IPS-18a (cell line): ENCODE measurements around the gene CCDC27.

Source experiments
- H3K27ac ChIP-seq: one replicate; pipeline ENCODE4 v1.5.1; 2013; ENCODE audit warnings: low read length
- H3K27me3 ChIP-seq: one replicate; pipeline ENCODE4 v1.6.1; 2013; ENCODE audit warnings: mild to moderate bottlenecking, low read length; ENCODE audit not compliant: control insufficient read depth, insufficient read depth
- H3K36me3 ChIP-seq: one replicate; pipeline ENCODE4 v1.6.1; 2013; ENCODE audit warnings: low read depth, low read length; ENCODE audit not compliant: control insufficient read depth
- H3K4me1 ChIP-seq: one replicate; pipeline ENCODE4 v1.6.1; 2013; ENCODE audit warnings: low read depth, low read length; ENCODE audit not compliant: control insufficient read depth
- H3K4me3 ChIP-seq: one replicate; pipeline ENCODE4 v1.5.1; 2013; ENCODE audit warnings: low read length
- H3K9ac ChIP-seq: one replicate; pipeline ENCODE4 v1.6.1; 2013; ENCODE audit warnings: mild to moderate bottlenecking, low read length, moderate library complexity
- H3K9me3 ChIP-seq: one replicate; pipeline ENCODE4 v1.6.1; 2013; ENCODE audit warnings: low read depth, low read length; ENCODE audit not compliant: control insufficient read depth

CCDC27 gene

GRCh38 chr1:3733094-3733882, 19.0 kb upstream of the CCDC27 start:
- no peak overlapping the region for H3K9ac ChIP-seq
- H3K36me3 ChIP-seq = peaks cover 24% of the 10 kb centered on the region
- no peaks in the 10 kb centered on the region for H3K27me3 ChIP-seq
- peaks cover 5% of the 10 kb centered on the region for H3K4me1 ChIP-seq
- H3K9me3 ChIP-seq = no peaks in the 10 kb centered on the region
- H3K4me3 ChIP-seq = peak overlapping the region; percentile 35
- no peak overlapping the region for H3K27ac ChIP-seq

- H3K27me3 ChIP-seq = no peaks in the 10 kb centered on the region
- H3K9ac ChIP-seq = no peak overlapping the region
- H3K36me3 ChIP-seq = peaks cover 32% of the 10 kb centered on the region
- no peak overlapping the region for H3K27ac ChIP-seq
- peaks cover 5% of the 10 kb centered on the region for H3K4me1 ChIP-seq
- H3K9me3 ChIP-seq = no peaks in the 10 kb centered on the region
- no peak overlapping the region for H3K4me3 ChIP-seq
Measured at GRCh38 chr1:3733883-3734589, 18.2 kb upstream of the CCDC27 start.

- Histone ChIP-seq H3K9ac (no peak overlapping the region), H3K9me3 (no peaks in the 10 kb centered on the region), H3K4me3 (no peak overlapping the region), H3K36me3 (peaks cover 38% of the 10 kb centered on the region), H3K27ac (no peak overlapping the region), H3K27me3 (no peaks in the 10 kb centered on the region), H3K4me1 (peaks cover 5% of the 10 kb centered on the region)
Measured at GRCh38 chr1:3734602-3735001, 17.6 kb upstream of the CCDC27 start.

GRCh38 chr1:3735027-3735681, 17.1 kb upstream of the CCDC27 start:
- Histone ChIP-seq H3K4me1 (peaks cover 5% of the 10 kb centered on the region), H3K9me3 (no peaks in the 10 kb centered on the region), H3K27me3 (no peaks in the 10 kb centered on the region), H3K4me3 (no peak overlapping the region), H3K36me3 (peaks cover 43% of the 10 kb centered on the region), H3K9ac (no peak overlapping the region), H3K27ac (no peak overlapping the region)

GRCh38 chr1:3735688-3736087, 16.6 kb upstream of the CCDC27 start:
- no peak overlapping the region for H3K4me3 ChIP-seq
- H3K27me3 ChIP-seq = no peaks in the 10 kb centered on the region
- peaks cover 44% of the 10 kb centered on the region for H3K36me3 ChIP-seq
- H3K9ac ChIP-seq = no peak overlapping the region
- H3K4me1 ChIP-seq = peaks cover 5% of the 10 kb centered on the region
- H3K27ac ChIP-seq = no peak overlapping the region
- H3K9me3 ChIP-seq = no peaks in the 10 kb centered on the region

- Histone ChIP-seq H3K27me3 (no peaks in the 10 kb centered on the region), H3K9me3 (no peaks in the 10 kb centered on the region), H3K36me3 (peaks cover 44% of the 10 kb centered on the region), H3K9ac (no peak overlapping the region), H3K4me3 (no peak overlapping the region), H3K4me1 (peaks cover 5% of the 10 kb centered on the region), H3K27ac (no peak overlapping the region)
Measured at GRCh38 chr1:3736131-3736561, 16.1 kb upstream of the CCDC27 start.

- Histone ChIP-seq H3K27ac (no peak overlapping the region), H3K9me3 (no peaks in the 10 kb centered on the region), H3K4me3 (no peak overlapping the region), H3K27me3 (no peaks in the 10 kb centered on the region), H3K36me3 (peaks cover 50% of the 10 kb centered on the region), H3K9ac (no peak overlapping the region), H3K4me1 (peaks cover 5% of the 10 kb centered on the region)
Measured at GRCh38 chr1:3736708-3737107, 15.5 kb upstream of the CCDC27 start.

- Histone ChIP-seq H3K4me3 (no peak overlapping the region), H3K9me3 (no peaks in the 10 kb centered on the region), H3K27me3 (no peaks in the 10 kb centered on the region), H3K4me1 (no peaks in the 10 kb centered on the region), H3K36me3 (peaks cover 66% of the 10 kb centered on the region), H3K27ac (no peak overlapping the region), H3K9ac (no peak overlapping the region)
Measured at GRCh38 chr1:3738943-3739342, 13.3 kb upstream of the CCDC27 start.

GRCh38 chr1:3740042-3740441, 12.2 kb upstream of the CCDC27 start:
- Histone ChIP-seq H3K4me1 (no peaks in the 10 kb centered on the region), H3K4me3 (no peak overlapping the region), H3K36me3 (peaks cover 66% of the 10 kb centered on the region), H3K27me3 (no peaks in the 10 kb centered on the region), H3K27ac (no peak overlapping the region), H3K9ac (no peak overlapping the region), H3K9me3 (no peaks in the 10 kb centered on the region)

- Histone ChIP-seq H3K4me3 (no peak overlapping the region), H3K4me1 (peaks cover 4% of the 10 kb centered on the region), H3K9me3 (no peaks in the 10 kb centered on the region), H3K36me3 (peaks cover 63% of the 10 kb centered on the region), H3K9ac (no peak overlapping the region), H3K27ac (no peak overlapping the region), H3K27me3 (no peaks in the 10 kb centered on the region)
Measured at GRCh38 chr1:3740752-3741151, 11.5 kb upstream of the CCDC27 start.

GRCh38 chr1:3741566-3742438, 10.4 kb upstream of the CCDC27 start:
- H3K9me3 ChIP-seq = no peaks in the 10 kb centered on the region
- H3K4me3 ChIP-seq = no peak overlapping the region
- H3K27me3 ChIP-seq = no peaks in the 10 kb centered on the region
- H3K36me3 ChIP-seq = peaks cover 55% of the 10 kb centered on the region
- H3K9ac ChIP-seq = no peak overlapping the region
- no peak overlapping the region for H3K27ac ChIP-seq
- peaks cover 8% of the 10 kb centered on the region for H3K4me1 ChIP-seq
